ENCODE measurements around the gene HMGN4. TPM values are rescaled to one million over a fixed set of nuclear protein-coding genes. Genes with fewer than 3 reads are reported as not detected.

The HMGN4 gene
- polyA plus RNA-seq, 1 of the 3 experiments (the other 2 are of a cell fraction), result 76.3 TPM

DNA sequence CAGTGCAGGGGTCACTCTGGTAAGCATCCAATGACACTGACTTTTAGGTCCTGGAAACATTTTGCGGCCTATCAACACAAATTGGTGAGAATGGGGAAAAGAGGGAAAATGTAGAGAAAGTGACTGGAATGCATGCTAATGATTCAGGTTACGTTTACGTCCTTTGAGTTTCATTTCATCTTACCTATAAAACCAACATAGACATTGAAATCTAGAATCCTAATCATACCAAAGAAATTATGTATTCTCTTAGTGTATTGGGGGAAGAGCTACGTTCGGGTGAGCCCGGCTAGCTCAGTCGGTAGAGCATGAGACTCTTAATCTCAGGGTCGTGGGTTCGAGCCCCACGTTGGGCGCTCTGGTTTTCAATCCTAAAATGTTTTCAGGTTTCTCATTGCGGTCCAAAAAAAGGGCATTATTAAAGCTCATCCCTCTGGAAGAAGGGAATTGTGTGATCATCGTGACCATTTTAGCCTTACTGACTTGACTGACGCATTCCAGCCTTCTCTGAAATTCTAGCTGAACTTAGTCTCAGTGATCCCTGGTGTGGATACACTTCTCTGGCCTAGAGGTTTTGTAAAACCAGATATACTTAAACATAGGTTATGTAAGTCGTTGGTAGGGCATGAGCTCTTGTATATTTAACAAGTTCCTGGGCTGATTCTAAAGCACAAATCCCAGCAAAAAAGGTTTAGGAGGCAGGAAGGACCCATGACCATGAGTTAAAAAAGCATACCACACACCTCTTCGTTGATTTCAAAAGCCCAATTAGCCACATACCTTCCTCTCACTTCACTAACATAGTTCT, 18.3 kb downstream of the HMGN4 start:
- Histone ChIP-seq H3K4me3 (ENCODE audit: low read depth in 2 of 2, low read length in 1 of 2) (no peak overlapping the region), H3K9ac (no peak overlapping the region), H3K4me2 (0 out of 2 replicates have a peak overlapping the region, but pooled peaks have one; percentile 22), H3K79me2 (ENCODE audit: insufficient read depth) (no peaks in the 10 kb centered on the region), H3K9me2 (no peaks in the 10 kb centered on the region), H3K9me3 (no peaks in the 10 kb centered on the region), H3K27me3 (ENCODE audit: insufficient read depth) (no peaks in the 10 kb centered on the region), H4K20me1 (ENCODE audit: insufficient read depth) (no peaks in the 10 kb centered on the region), H3F3A (replicated peaks; ENCODE audit: insufficient read depth) (peaks cover 41% of the 10 kb centered on the region), H3K27ac (ENCODE audit: low read depth in 2 of 2, low read length in 1 of 2) (peak overlapping the region; percentile 28 to 45; a peak in 3 of 4 replicates), H3K36me3 (replicated peaks in 1 of 2; ENCODE audit: control insufficient read depth in 1 of 2, insufficient read depth in 2 of 2, low read length in 1 of 2) (no peaks in the 10 kb centered on the region), H2AFZ (ENCODE audit: low read depth) (no peak overlapping the region), H3K4me1 (ENCODE audit: control insufficient read depth in 1 of 2, insufficient read depth in 2 of 2, low read depth in 1 of 2, low read length in 1 of 2) (peaks cover 0 to 3% of the 10 kb centered on the region in 2 experiments; a peak in 2 of 4 replicates)
- TF ChIP-seq PBX3 (IDR thresholded peaks at IDR 0.05), result peak; percentile 66
- TF ChIP-seq TAF1 (IDR thresholded peaks at IDR 0.05; ENCODE audit: borderline replicate concordance, low read depth, low read length), result peak; percentile 26; the same call in 1 of the 2 replicates
- peak; percentile 36; the same call in 1 of the 2 replicates for TF ChIP-seq MEF2A (IDR thresholded peaks at IDR 0.05; ENCODE audit: borderline replicate concordance, low read depth)
- peak; percentile 63; the same call in 1 of the 2 replicates for TF ChIP-seq FOSL2 (IDR thresholded peaks at IDR 0.05; ENCODE audit: borderline replicate concordance, low read depth)
- TF ChIP-seq YY1 (IDR thresholded peaks at IDR 0.05; ENCODE audit: low read depth), result 0 out of 2 replicates have a peak, but pooled peaks have one; percentile 24
- no peak for TF ChIP-seq ZBTB33 (IDR thresholded peaks at IDR 0.05; ENCODE audit: borderline replicate concordance, low read depth)
- TF ChIP-seq, protein P1, sequence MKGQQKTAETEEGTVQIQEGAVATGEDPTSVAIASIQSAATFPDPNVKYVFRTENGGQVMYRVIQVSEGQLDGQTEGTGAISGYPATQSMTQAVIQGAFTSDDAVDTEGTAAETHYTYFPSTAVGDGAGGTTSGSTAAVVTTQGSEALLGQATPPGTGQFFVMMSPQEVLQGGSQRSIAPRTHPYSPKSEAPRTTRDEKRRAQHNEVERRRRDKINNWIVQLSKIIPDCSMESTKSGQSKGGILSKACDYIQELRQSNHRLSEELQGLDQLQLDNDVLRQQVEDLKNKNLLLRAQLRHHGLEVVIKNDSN (IDR thresholded peaks at IDR 0.05; ENCODE audit: borderline replicate concordance, low read depth), result 0 out of 2 replicates have a peak, but pooled peaks have one; percentile 14
- TF ChIP-seq JUND (IDR thresholded peaks at IDR 0.05), result no peak
- peak; percentile 80; the same call in 1 of the 2 replicates for TF ChIP-seq RXRA (IDR thresholded peaks at IDR 0.05; ENCODE audit: borderline replicate concordance, low read depth)
- peak; percentile 48 for DNase-seq
- 14% methylated on average over 16 of the region's 16 CpGs for WGBS (ENCODE audit: low lambda C conversion rate)
- POLR2A ChIA-PET, result no interaction called here
- CTCF ChIA-PET, result interaction anchor here (0.8 to 1.4 kb wide), 5 partner anchors 11 to 215 kb away, joined by 3 to 6 read pairs (median 4); no protein-coding TSS in a partner anchor

Measured in SK-N-SH (cell line).